ENCODE data around the gene HGFAC.

The HGFAC gene

DNA sequence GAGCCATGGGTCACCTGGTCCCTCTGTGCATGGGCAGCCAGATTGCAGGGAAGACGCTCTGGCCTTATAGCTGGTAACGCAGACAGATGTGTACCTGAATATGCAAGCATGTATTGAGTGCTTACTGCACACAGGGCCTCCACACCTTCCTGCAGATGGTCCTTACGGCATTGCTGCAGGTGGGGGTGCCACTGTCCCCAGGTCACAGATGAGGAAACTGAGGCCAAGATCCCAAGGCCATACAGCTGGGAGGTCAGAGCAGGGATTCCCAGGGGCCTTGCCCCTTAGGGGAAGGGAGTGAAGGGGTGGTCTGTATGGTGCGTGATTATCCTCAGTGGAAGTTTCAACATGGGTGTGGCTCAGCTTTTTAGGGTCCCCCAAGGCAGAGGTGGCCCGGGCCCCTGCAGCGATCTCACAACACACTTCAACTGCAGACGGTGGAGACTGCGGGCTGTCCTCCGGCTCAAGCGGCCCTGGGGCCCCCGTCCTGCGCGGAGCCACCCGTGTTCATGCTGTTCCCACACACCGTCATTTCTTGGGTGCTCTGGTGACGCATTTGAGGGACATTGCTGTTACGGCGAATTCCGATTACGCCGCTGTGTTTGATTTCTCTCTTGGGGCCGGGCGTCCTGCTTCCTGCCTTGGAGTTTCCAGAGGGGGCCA lies 29.5 kb downstream of the HGFAC start:
- no peak overlapping the region for H3K9ac ChIP-seq (ENCODE audit: low read length in 2 of 2)
- peaks cover 3 to 11% of the 10 kb centered on the region in 2 donors for H3K27me3 ChIP-seq (ENCODE audit: control insufficient read depth in 1 of 2, insufficient read depth in 2 of 2, low read length in 2 of 2)
- no peak overlapping the region for H3K4me3 ChIP-seq (ENCODE audit: low read length in 2 of 2)
- H3K9me3 ChIP-seq (ENCODE audit: control insufficient read depth in 2 of 2, low read length in 2 of 2) = no peaks in the 10 kb centered on the region
- no peak overlapping the region for H3K27ac ChIP-seq (ENCODE audit: low read length)
- H3K4me1 ChIP-seq (ENCODE audit: control insufficient read depth, insufficient read depth, low read length) = no peaks in the 10 kb centered on the region
- H3K36me3 ChIP-seq (ENCODE audit: control insufficient read depth in 2 of 2, insufficient read depth in 2 of 2, low read length in 2 of 2) = no peaks in the 10 kb centered on the region

- no peak overlapping the region for H3K27ac ChIP-seq (ENCODE audit: low read length)
- H3K36me3 ChIP-seq (ENCODE audit: control insufficient read depth in 2 of 2, insufficient read depth in 2 of 2, low read length in 2 of 2) = no peaks in the 10 kb centered on the region
- H3K9me3 ChIP-seq (ENCODE audit: control insufficient read depth in 2 of 2, low read length in 2 of 2) = no peaks in the 10 kb centered on the region
- H3K4me1 ChIP-seq (ENCODE audit: control insufficient read depth, insufficient read depth, low read length) = no peaks in the 10 kb centered on the region
- no peak overlapping the region for H3K4me3 ChIP-seq (ENCODE audit: low read length in 2 of 2)
- H3K27me3 ChIP-seq (ENCODE audit: control insufficient read depth in 1 of 2, insufficient read depth in 2 of 2, low read length in 2 of 2) = peaks cover 3 to 9% of the 10 kb centered on the region in 2 donors
- no peak overlapping the region for H3K9ac ChIP-seq (ENCODE audit: low read length in 2 of 2)
Measured at GRCh38 chr4:3471886-3472285, 30.1 kb downstream of the HGFAC start.

DNA sequence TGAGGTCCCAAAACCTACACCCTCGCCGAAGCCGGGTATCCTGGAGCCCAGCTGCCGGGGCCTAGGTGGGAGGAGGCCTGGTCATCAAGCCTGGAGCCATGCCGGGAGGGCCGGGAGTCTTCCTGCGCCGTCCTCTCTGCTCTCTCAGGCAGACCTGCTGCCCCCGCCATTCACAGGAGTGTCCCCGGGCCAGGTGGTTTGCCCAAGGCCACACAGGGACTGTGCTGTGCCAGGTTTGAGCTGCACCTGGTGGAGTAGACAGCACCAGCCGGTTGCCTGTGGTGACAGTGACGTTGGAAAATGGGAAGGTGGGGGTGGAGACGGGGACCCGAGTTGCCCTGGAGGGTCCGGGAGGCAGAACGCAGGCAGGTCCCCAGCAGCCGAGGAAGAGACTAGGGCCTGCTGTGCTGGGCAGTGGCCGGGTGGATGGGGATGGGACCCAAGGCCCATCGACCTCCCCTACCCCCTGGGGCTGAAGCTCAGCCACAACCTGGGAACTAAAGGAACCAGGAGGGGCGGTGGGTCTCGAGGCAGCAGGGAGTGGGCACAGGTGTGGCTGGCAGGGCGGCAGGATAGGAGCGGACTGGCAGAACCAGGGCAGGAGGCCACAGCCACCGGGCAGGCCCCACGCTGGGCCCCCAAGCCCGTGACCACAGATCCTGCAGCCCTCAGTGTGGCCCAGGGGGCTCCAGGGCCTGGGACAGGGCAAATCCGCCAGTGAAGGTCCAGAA lies 30.8 kb downstream of the HGFAC start:
- peaks cover 3 to 7% of the 10 kb centered on the region in 2 donors for H3K27me3 ChIP-seq (ENCODE audit: control insufficient read depth in 1 of 2, insufficient read depth in 2 of 2, low read length in 2 of 2)
- H3K9me3 ChIP-seq (ENCODE audit: control insufficient read depth in 2 of 2, low read length in 2 of 2) = no peaks in the 10 kb centered on the region
- no peak overlapping the region for H3K9ac ChIP-seq (ENCODE audit: low read length in 2 of 2)
- no peaks in the 10 kb centered on the region for H3K4me1 ChIP-seq (ENCODE audit: control insufficient read depth, insufficient read depth, low read length)
- H3K4me3 ChIP-seq (ENCODE audit: low read length in 2 of 2) = no peak overlapping the region
- no peaks in the 10 kb centered on the region for H3K36me3 ChIP-seq (ENCODE audit: control insufficient read depth in 2 of 2, insufficient read depth in 2 of 2, low read length in 2 of 2)
- no peak overlapping the region for H3K27ac ChIP-seq (ENCODE audit: low read length)

DNA sequence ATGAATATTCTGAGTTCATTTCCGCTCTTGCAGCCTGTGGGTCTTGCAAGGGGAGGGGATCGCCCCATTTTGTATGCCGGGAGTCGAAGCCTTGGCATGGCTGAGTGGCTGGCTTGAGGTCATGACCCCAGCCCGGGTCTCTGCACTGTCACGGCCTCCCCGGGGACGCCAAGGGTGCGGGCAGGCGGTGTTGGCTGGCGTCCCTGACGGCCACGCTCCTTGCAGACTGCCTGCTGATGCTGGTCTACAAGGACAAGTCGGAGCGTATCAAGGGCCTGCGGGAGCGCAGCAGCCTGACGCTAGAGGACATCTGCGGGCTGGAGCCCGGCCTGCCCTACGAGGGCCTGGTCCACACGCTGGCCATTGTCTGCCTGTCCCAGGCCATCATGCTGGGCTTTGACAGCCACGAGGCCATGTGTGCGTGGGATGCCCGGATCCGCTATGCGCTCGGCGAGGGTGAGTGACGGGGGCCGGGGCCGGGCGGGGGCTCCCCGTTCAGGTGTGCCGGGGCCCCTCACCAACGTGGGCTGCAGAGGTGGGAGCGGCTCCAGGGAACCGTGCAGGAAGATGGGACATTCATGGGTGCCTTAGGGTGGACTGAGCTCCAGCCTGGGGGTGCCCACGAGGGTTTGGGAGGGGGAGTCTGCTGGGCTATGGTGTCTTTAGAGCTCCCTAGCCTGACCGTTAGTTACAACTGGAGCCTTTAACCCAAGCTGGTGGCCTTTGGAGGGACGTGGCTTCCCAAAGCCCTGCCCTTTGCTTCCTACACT lies 31.6 kb downstream of the HGFAC start:
- no peaks in the 10 kb centered on the region for H3K4me1 ChIP-seq (ENCODE audit: control insufficient read depth, insufficient read depth, low read length)
- no peak overlapping the region for H3K9ac ChIP-seq (ENCODE audit: low read length in 2 of 2)
- H3K27ac ChIP-seq (ENCODE audit: low read length) = no peak overlapping the region
- no peaks in the 10 kb centered on the region for H3K36me3 ChIP-seq (ENCODE audit: control insufficient read depth in 2 of 2, insufficient read depth in 2 of 2, low read length in 2 of 2)
- peaks cover 3 to 7% of the 10 kb centered on the region in 2 donors for H3K27me3 ChIP-seq (ENCODE audit: control insufficient read depth in 1 of 2, insufficient read depth in 2 of 2, low read length in 2 of 2)
- no peaks in the 10 kb centered on the region for H3K9me3 ChIP-seq (ENCODE audit: control insufficient read depth in 2 of 2, low read length in 2 of 2)
- H3K4me3 ChIP-seq (ENCODE audit: low read length in 2 of 2) = no peak overlapping the region

DNA sequence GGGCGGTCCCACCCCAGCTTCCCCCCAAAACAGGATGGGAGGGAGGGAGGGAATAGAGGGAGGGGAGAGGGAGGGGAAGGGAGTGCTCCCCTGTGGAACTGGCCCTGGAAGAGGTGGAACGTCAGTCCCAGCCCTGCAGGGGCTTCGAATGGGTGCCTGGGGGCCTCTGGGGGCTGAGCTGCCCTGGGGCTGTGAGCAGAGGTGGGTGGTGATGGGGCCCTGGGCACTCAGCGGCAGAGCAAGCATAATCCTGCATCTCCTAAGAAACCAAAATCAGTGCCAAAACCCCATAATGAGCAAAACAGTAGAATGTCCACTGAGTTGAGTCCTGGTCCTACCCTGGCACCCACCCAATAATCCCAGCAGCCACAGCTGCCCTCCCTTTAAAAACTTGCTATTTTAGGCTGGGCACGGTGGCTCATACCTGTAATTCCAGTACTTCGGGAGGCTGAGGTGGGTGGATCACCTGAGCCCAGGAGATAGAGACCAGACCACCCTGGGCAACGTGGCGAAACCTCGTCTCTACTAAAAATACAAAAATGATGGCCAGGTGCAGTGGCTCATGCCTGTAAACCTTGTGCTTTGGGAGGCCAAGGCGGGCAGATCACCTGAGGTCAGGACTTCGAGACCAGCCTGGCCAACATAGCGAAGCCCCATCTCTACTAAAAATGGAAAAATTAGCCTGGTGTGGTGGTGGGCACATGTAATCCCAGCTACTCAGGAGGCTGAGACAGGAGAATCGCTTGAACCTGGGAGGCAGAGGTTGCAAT lies 32.4 kb downstream of the HGFAC start:
- Histone ChIP-seq H3K4me1 (ENCODE audit: control insufficient read depth, insufficient read depth, low read length) (no peaks in the 10 kb centered on the region), H3K9ac (ENCODE audit: low read length in 2 of 2) (no peak overlapping the region), H3K9me3 (ENCODE audit: control insufficient read depth in 2 of 2, low read length in 2 of 2) (no peaks in the 10 kb centered on the region), H3K27ac (ENCODE audit: low read length) (no peak overlapping the region), H3K27me3 (ENCODE audit: control insufficient read depth in 1 of 2, insufficient read depth in 2 of 2, low read length in 2 of 2) (peaks cover 3 to 7% of the 10 kb centered on the region in 2 donors), H3K36me3 (ENCODE audit: control insufficient read depth in 2 of 2, insufficient read depth in 2 of 2, low read length in 2 of 2) (no peaks in the 10 kb centered on the region), H3K4me3 (ENCODE audit: low read length in 2 of 2) (no peak overlapping the region)

DNA sequence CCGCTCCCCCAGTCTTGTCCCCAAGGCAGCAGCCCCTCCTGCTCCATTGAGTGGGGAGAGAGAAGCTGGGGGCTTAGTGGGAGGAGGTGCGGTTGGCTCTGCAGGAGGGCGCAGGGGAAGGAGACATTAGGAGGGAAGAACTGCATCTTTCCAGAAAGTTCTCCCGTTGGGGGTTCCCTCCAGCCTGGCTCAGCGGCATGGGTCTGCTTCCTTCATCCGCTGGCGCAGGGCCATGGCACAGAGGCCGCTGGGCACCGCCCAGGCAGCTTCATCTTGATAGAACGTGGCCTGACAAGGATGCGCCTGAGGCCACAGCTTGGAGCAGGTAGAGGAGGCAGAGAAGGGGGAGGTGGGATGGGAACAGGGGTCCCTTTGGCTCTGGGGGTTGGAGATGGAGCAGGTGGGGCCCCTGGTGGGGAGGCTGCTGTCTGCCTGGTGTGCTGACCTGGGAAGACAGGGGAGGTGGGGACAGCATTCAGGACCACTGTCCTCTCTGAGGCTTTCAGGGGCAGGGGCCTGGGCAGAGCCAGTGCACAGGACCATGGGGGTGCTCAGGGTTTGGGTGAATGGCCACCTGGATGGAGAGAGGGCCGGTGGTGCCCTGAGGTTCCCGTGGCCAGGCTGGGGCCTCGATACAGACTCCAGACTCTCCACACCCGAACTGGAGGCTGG lies 33.4 kb downstream of the HGFAC start:
- H3K4me3 ChIP-seq (ENCODE audit: low read length in 2 of 2) = no peak overlapping the region
- H3K36me3 ChIP-seq (ENCODE audit: control insufficient read depth in 2 of 2, insufficient read depth in 2 of 2, low read length in 2 of 2) = no peaks in the 10 kb centered on the region
- H3K4me1 ChIP-seq (ENCODE audit: control insufficient read depth, insufficient read depth, low read length) = no peaks in the 10 kb centered on the region
- H3K27me3 ChIP-seq (ENCODE audit: control insufficient read depth in 1 of 2, insufficient read depth in 2 of 2, low read length in 2 of 2) = peaks cover 3 to 7% of the 10 kb centered on the region in 2 donors
- H3K27ac ChIP-seq (ENCODE audit: low read length) = no peak overlapping the region
- H3K9ac ChIP-seq (ENCODE audit: low read length in 2 of 2) = no peak overlapping the region
- H3K9me3 ChIP-seq (ENCODE audit: control insufficient read depth in 2 of 2, low read length in 2 of 2) = no peaks in the 10 kb centered on the region

- H3K9ac ChIP-seq (ENCODE audit: low read length in 2 of 2) = no peak overlapping the region
- no peak overlapping the region for H3K27ac ChIP-seq (ENCODE audit: low read length)
- H3K9me3 ChIP-seq (ENCODE audit: control insufficient read depth in 2 of 2, low read length in 2 of 2) = no peaks in the 10 kb centered on the region
- H3K4me3 ChIP-seq (ENCODE audit: low read length in 2 of 2) = no peak overlapping the region
- no peaks in the 10 kb centered on the region for H3K36me3 ChIP-seq (ENCODE audit: control insufficient read depth in 2 of 2, insufficient read depth in 2 of 2, low read length in 2 of 2)
- peaks cover 3 to 6% of the 10 kb centered on the region in 2 donors for H3K27me3 ChIP-seq (ENCODE audit: control insufficient read depth in 1 of 2, insufficient read depth in 2 of 2, low read length in 2 of 2)
- peaks cover 5% of the 10 kb centered on the region for H3K4me1 ChIP-seq (ENCODE audit: control insufficient read depth, insufficient read depth, low read length)
Measured at GRCh38 chr4:3475713-3476260, 34.0 kb downstream of the HGFAC start.

DNA sequence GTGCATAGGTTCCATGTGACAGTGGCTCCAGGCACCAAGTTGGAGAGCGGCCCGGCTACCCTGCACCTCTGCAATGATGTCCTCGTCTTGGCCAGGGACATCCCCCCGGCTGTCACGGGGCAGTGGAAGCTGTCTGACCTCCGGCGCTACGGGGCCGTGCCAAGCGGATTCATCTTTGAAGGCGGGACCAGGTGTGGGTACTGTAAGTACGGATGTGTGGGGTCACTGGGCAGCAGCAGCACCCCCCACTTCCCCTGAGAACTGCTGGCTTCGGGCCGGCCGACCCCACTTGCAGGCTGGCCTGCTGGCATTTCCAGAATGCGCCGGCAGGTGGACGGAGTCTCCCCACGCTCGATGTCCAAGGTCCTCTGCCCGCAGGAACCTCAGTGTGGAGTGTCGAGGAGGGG lies 34.6 kb downstream of the HGFAC start:
- H3K4me1 ChIP-seq (ENCODE audit: control insufficient read depth, insufficient read depth, low read length) = peaks cover 6% of the 10 kb centered on the region
- no peaks in the 10 kb centered on the region for H3K36me3 ChIP-seq (ENCODE audit: control insufficient read depth in 2 of 2, insufficient read depth in 2 of 2, low read length in 2 of 2)
- no peaks in the 10 kb centered on the region for H3K9me3 ChIP-seq (ENCODE audit: control insufficient read depth in 2 of 2, low read length in 2 of 2)
- H3K9ac ChIP-seq (ENCODE audit: low read length in 2 of 2) = no peak overlapping the region
- H3K4me3 ChIP-seq (ENCODE audit: low read length in 2 of 2) = no peak overlapping the region
- H3K27ac ChIP-seq (ENCODE audit: low read length) = no peak overlapping the region
- H3K27me3 ChIP-seq (ENCODE audit: control insufficient read depth in 1 of 2, insufficient read depth in 2 of 2, low read length in 2 of 2) = peaks cover 3% of the 10 kb centered on the region in 2 donors

DNA sequence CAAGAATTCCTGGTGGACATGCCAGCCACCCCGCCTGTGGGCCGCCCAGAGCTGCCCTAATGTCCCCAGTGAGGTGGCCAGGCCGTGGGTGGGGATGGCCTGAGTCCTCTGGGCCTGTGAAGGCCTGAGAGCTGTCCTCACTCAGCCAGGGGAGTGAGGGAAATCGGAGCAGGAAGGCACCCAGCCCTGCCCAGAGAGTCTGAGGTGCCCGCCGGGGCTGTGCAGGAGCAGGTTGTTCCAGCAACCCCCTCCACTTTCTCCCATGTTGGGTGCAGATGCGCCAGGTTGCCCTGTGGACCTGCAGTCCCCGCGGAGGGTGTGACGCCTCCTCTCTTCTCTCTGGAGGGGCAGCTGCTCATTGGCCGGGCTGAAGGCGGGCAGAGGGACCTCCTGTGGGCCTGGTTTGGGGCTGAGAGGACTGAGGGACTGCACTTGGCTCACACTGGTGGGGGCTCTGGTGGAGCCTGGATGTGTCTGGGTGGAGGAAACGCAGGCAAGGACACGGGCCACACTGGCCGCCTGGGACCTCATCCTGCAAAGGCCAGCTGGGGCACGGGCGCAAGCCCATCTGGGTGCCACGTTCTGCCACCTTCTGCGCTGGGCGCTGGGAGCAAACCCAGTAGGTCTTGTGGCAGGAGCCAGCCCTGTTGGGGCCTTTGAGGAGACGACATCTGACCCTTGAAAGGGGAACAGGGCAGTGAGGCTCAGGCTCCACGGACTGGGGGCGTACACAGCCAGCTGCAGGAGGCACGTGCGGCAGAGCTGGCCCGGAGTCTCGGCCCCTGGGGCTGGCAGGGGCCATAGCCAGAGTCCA lies 35.4 kb downstream of the HGFAC start:
- Histone ChIP-seq H3K4me3 (ENCODE audit: low read length in 2 of 2) (no peak overlapping the region), H3K27ac (ENCODE audit: low read length) (no peak overlapping the region), H3K9me3 (ENCODE audit: control insufficient read depth in 2 of 2, low read length in 2 of 2) (no peaks in the 10 kb centered on the region), H3K27me3 (ENCODE audit: control insufficient read depth in 1 of 2, insufficient read depth in 2 of 2, low read length in 2 of 2) (peaks cover 3% of the 10 kb centered on the region in 2 donors), H3K36me3 (ENCODE audit: control insufficient read depth in 2 of 2, insufficient read depth in 2 of 2, low read length in 2 of 2) (no peaks in the 10 kb centered on the region), H3K4me1 (ENCODE audit: control insufficient read depth, insufficient read depth, low read length) (peaks cover 6% of the 10 kb centered on the region), H3K9ac (ENCODE audit: low read length in 2 of 2) (no peak overlapping the region)

Data from stomach smooth muscle (tissue), 2 donors.